ENCODE results near the gene PLRG1.

Gene PLRG1

DNA sequence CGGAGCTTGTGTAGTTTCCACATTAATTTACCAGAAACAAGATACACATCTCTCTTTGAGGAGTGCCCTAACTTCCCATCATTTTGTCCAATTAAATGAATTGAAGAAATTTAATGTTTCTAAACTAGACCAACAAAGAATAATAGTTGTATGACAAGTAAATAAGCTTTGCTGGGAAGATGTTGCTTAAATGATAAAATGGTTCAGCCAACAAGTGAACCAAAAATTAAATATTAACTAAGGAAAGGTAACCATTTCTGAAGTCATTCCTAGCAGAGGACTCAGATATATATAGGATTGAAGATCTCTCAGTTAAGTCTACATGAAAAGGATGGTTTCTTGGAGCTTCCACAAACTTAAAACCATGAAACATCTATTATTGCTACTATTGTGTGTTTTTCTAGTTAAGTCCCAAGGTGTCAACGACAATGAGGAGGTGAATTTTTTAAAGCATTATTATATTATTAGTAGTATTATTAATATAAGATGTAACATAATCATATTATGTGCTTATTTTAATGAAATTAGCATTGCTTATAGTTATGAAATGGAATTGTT lies 12.6 kb upstream of the PLRG1 start, which contains the start of gene FGB:
FGB (plus strand) TSS at position 315 of the 558 bp plus-strand sequence; CDS start at position 323, 8 bp downstream.
- no peak within 1 kb of the TSS for H3K4me3 ChIP-seq (ENCODE audit: control insufficient read depth, low read depth, low read length)
- TF ChIP-seq, protein P1, sequence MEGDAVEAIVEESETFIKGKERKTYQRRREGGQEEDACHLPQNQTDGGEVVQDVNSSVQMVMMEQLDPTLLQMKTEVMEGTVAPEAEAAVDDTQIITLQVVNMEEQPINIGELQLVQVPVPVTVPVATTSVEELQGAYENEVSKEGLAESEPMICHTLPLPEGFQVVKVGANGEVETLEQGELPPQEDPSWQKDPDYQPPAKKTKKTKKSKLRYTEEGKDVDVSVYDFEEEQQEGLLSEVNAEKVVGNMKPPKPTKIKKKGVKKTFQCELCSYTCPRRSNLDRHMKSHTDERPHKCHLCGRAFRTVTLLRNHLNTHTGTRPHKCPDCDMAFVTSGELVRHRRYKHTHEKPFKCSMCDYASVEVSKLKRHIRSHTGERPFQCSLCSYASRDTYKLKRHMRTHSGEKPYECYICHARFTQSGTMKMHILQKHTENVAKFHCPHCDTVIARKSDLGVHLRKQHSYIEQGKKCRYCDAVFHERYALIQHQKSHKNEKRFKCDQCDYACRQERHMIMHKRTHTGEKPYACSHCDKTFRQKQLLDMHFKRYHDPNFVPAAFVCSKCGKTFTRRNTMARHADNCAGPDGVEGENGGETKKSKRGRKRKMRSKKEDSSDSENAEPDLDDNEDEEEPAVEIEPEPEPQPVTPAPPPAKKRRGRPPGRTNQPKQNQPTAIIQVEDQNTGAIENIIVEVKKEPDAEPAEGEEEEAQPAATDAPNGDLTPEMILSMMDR (IDR thresholded peaks at IDR 0.05; ENCODE audit: control insufficient read depth, insufficient read depth, low read depth, low read length, missing control alignments): no peak
- DNase-seq (ENCODE audit: low read depth): no peak

DNA sequence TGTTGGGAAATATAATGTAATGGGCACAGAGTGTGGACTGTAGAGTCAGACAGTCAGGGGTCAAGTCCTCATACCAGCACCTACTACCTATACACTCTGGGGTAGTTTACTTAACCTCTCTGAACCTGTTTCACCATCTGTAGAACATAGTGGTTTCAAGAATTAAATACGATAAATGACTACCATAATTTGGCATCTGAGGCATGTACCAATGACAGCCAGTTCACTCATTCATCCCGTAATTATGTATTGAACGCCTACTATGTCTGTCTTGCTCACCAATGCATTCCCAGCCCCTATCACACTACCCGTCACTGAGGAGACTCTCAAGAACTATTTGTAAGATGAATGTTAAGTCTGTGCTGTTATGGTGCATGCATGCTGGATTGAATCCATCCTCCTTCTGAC lies 10.6 kb upstream of the PLRG1 start:
- TF ChIP-seq, protein P1 (IDR thresholded peaks at IDR 0.05; ENCODE audit: control insufficient read depth, insufficient read depth, low read depth, low read length, missing control alignments): no peak
- peak; percentile 17 for DNase-seq (ENCODE audit: low read depth)
- H3K4me3 ChIP-seq (ENCODE audit: control insufficient read depth, low read depth, low read length): no peak overlapping the region

DNA sequence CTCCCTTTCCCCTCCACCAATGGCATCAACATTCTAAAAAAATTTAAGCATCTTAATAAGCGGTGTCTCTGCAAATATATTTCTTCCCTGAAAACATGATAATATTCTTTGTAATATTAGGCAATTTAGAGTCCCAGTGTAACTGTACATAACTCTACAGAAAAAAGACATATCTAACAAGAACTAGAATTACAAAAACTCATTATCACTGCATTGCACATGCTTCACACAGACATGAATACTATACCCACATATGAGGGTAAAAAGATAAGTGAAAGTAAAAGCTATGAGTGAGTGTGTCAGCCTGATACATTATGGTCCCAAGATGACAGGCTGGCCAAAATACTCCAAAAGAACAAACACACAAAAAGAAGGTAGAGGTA lies 10.2 kb upstream of the PLRG1 start:
- H3K4me3 ChIP-seq (ENCODE audit: control insufficient read depth, low read depth, low read length): no peak overlapping the region
- no peak for DNase-seq (ENCODE audit: low read depth)
- TF ChIP-seq, protein P1 (IDR thresholded peaks at IDR 0.05; ENCODE audit: control insufficient read depth, insufficient read depth, low read depth, low read length, missing control alignments): no peak

DNA sequence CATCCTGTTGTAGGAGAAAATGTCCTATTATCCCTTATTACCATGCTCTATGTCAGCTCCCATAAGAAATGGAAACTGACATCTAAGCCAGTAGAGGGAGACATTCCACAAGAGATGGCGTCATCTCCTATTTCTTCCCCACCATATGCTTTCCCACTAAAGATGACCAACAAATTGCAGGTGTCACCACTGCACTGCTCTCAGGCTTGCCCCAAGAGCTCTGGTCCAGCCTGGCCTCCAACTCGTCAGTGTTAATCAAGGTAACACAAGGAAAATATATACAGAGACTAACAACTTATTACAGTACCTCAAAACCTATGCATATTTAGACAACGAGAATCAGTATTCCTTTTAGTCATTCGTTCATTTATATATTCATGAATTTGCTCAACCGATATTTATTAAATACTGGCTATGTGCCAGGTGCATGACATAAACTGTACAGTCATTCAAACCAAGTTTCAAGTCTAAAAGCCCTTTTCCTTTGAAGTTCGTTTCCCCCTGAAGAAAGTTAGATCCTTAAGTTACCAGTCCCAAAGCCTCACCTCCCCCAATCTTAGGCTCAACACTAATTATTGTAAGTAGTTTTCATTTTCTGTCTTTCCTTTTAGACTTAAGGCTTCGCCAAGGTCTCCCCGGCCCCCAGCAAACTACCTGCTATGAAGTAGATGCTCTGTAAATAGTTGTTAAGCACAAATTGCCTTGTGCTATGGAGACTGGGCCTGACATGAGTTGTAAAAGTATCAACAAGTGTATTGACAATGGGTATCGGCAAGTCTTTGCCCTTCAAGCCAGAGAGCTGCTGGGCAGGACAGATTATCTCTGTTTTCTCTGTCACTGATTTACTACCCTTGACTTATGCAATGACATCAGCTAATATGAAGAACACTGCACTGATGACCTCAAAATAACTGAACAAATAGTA lies 9.6 kb upstream of the PLRG1 start:
- TF ChIP-seq, protein P1 (IDR thresholded peaks at IDR 0.05; ENCODE audit: control insufficient read depth, insufficient read depth, low read depth, low read length, missing control alignments): peak; percentile 67
- DNase-seq (ENCODE audit: low read depth): peak; percentile 11

DNA sequence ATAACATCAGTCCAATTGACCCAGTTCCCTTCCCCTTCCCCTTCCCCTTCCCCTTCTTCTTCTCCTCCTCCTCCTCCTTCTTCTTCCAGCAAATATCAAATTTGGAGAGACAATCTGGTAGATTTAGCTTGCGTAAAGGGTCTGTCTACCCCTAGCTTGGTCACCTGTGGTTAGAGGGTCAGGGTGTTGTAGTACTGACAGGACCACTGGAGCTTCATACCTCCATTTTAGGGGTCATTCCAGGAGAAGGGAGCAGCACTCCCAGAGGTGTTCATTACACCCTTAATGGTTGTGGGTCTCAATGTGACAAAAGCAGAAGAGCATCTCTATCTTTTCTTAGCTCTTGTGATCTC lies 8.9 kb upstream of the PLRG1 start:
- TF ChIP-seq, protein P1 (IDR thresholded peaks at IDR 0.05; ENCODE audit: control insufficient read depth, insufficient read depth, low read depth, low read length, missing control alignments): no peak
- H3K4me3 ChIP-seq (ENCODE audit: control insufficient read depth, low read depth, low read length): no peak overlapping the region
- no peak for DNase-seq (ENCODE audit: low read depth)

More for the DNA sequence above, 9.6 kb upstream of the PLRG1 start:
- H3K4me3 ChIP-seq (ENCODE audit: control insufficient read depth, low read depth, low read length): no peak overlapping the region

DNA sequence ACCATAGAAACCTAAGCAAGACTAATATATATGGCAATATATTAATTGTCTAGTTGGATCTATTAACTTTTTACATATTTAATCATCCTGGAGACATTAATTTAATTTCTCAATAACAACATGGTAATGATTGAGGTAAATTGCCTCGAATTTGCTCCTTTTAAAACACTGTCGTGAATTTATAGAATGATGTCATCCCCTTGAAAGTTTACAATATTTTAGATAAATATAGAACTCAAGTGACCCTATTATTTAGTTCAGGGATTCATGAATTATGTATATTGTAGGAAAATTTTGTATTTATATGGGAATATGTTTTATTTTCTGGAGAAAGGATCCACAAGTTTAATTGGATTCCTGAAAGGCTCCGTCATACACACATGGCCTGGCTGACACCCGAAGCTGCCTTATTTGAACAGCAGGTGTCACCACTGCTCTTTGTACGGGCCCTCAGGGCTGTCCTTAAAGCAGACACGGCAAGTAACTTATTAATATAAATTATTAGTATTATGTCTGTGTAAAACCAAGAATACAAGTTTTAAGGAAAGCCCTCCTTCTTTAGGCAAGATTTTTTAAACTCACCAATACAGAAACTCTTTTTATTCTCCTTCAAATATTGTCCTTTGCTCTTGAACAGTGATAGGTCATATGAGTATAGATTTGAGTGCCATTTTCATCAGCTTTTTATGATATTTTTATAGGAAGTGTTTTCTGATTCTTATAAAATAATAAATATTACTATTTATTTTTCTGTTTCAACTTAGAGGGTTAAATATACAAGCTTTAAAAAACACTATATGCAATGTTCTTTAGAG lies 1.9 kb upstream of the PLRG1 start:
- TF ChIP-seq, protein P1 (IDR thresholded peaks at IDR 0.05; ENCODE audit: control insufficient read depth, insufficient read depth, low read depth, low read length, missing control alignments): peak; percentile 76
- peak; percentile 58 for DNase-seq (ENCODE audit: low read depth)
- H3K4me3 ChIP-seq (ENCODE audit: control insufficient read depth, low read depth, low read length): no peak overlapping the region

All from AG09309 (cell line).